Measurements from ENCODE around the gene POLR3E.

DNA sequence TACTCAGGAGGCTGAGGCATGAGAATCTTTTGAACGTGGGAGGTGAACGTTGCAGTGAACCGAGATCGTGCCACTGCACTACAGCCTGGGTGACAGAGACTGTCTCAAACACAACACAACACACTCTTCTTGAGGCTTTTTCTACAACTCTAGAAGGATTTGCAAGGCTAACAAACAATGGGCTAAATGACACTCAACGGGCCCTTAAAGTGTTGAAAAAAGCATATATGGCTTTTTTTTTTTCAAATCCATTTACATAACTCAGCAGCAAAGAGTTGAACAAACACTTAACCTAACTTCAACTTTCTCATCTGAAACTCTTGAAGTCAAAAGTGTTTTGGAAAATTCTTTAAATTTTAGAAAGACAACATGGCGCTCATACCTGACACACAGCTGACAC lies 54.9 kb downstream of the POLR3E start:
- TF ChIP-seq EZH2phosphoT487 (IDR thresholded peaks at IDR 0.05; ENCODE audit: insufficient read depth, low read depth) (no peak), EZH2 (IDR thresholded peaks at IDR 0.05; ENCODE audit: insufficient read depth, poor library complexity, severe bottlenecking) (no peak)
